ENCODE data around the gene HOXA5. TPM values are rescaled to one million over a fixed set of nuclear protein-coding genes. Genes with fewer than 3 reads are reported as not detected.

HOXA5 gene
- total and polyA plus RNA-seq, 10 of the 15 experiments (the other 5 are each of a cell fraction or from before 2014, with no cell fraction given) = 0.05 to 0.13 TPM; not detected in 8

- 33% methylated on average over 4 of the region's 4 CpGs for whole genome bisulfite sequencing (ENCODE audit: insufficient coverage, insufficient replicate concordance, low lambda C conversion rate, missing lambda C conversion rate)
- Histone ChIP-seq H4K20me1 (ENCODE audit: control insufficient read depth, insufficient read depth) (no peaks in the 10 kb centered on the region), H3K4me2 (ENCODE audit: control insufficient read depth, insufficient read depth) (no peak overlapping the region), H2AFZ (ENCODE audit: control insufficient read depth, low read depth, low read length) (no peak overlapping the region), H3K9me3 (replicated peaks; ENCODE audit: control insufficient read depth, insufficient read depth, low read length) (no peaks in the 10 kb centered on the region; the same call in 2 of the 3 replicates), H3K4me1 (ENCODE audit: control insufficient read depth, insufficient read depth, low read length) (no peaks in the 10 kb centered on the region), H3K4me3 (no peak overlapping the region), H3K27me3 (replicated peaks in 1 of 2; ENCODE audit: control insufficient read depth in 2 of 2, insufficient read depth in 2 of 2, low read length in 1 of 2) (no peaks in the 10 kb centered on the region; a peak in 2 of 4 replicates), H3K79me2 (ENCODE audit: control insufficient read depth, insufficient read depth, low read length) (no peaks in the 10 kb centered on the region), H3K27ac (ENCODE audit: control insufficient read depth, insufficient read depth) (no peak overlapping the region), H3K36me3 (ENCODE audit: control insufficient read depth in 2 of 2, insufficient read depth in 2 of 2, low read length in 1 of 2) (no peaks in the 10 kb centered on the region), H3K9ac (ENCODE audit: control insufficient read depth, insufficient read depth, low read length) (no peak overlapping the region)
- no TSS peak for BruUV-seq (replicated peaks)
- ChIA-PET POLR2A (interaction anchor here (0.5 kb wide), 1 partner anchor 31 kb away, joined by 4 read pairs; no protein-coding TSS in a partner anchor), CTCF (no interaction called here), RAD21 (ENCODE audit: unreplicated experiment) (no interaction called here), SMC1A (ENCODE audit: uncharacterized antibody, unreplicated experiment) (interaction anchor here (0.6 kb wide), 1 partner anchor 13 kb away, joined by 3 read pairs; no protein-coding TSS in a partner anchor)
- FAIRE-seq = no peak
- intact Hi-C loops (cut with micrococcal nuclease; ENCODE audit: unreplicated experiment) = no loop called here
- no peak for DNase-seq (ENCODE audit: low read depth, low spot score)
- in situ Hi-C loops (cut with MboI) = no loop called here
- ATAC-seq = no peak
- TF ChIP-seq, protein P1, sequence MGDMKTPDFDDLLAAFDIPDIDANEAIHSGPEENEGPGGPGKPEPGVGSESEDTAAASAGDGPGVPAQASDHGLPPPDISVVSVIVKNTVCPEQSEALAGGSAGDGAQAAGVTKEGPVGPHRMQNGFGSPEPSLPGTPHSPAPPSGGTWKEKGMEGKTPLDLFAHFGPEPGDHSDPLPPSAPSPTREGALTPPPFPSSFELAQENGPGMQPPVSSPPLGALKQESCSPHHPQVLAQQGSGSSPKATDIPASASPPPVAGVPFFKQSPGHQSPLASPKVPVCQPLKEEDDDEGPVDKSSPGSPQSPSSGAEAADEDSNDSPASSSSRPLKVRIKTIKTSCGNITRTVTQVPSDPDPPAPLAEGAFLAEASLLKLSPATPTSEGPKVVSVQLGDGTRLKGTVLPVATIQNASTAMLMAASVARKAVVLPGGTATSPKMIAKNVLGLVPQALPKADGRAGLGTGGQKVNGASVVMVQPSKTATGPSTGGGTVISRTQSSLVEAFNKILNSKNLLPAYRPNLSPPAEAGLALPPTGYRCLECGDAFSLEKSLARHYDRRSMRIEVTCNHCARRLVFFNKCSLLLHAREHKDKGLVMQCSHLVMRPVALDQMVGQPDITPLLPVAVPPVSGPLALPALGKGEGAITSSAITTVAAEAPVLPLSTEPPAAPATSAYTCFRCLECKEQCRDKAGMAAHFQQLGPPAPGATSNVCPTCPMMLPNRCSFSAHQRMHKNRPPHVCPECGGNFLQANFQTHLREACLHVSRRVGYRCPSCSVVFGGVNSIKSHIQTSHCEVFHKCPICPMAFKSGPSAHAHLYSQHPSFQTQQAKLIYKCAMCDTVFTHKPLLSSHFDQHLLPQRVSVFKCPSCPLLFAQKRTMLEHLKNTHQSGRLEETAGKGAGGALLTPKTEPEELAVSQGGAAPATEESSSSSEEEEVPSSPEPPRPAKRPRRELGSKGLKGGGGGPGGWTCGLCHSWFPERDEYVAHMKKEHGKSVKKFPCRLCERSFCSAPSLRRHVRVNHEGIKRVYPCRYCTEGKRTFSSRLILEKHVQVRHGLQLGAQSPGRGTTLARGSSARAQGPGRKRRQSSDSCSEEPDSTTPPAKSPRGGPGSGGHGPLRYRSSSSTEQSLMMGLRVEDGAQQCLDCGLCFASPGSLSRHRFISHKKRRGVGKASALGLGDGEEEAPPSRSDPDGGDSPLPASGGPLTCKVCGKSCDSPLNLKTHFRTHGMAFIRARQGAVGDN (IDR thresholded peaks at IDR 0.05) = no peak
- no peak for TF ChIP-seq SUZ12 (IDR thresholded peaks at IDR 0.05; ENCODE audit: unreplicated experiment)
- TF ChIP-seq MTA2 (IDR thresholded peaks at IDR 0.05; ENCODE audit: low read depth) = no peak
- TF ChIP-seq EP300 (IDR thresholded peaks at IDR 0.05; ENCODE audit: borderline replicate concordance in 1 of 2, control insufficient read depth in 1 of 2, low read depth in 2 of 2, low read length in 2 of 2) = no peak
- TF ChIP-seq HDAC2 (IDR thresholded peaks at IDR 0.05) = no peak
- no peak for TF ChIP-seq NFXL1 (IDR thresholded peaks at IDR 0.05; ENCODE audit: borderline replicate concordance)
- no peak for TF ChIP-seq SIX5 (IDR thresholded peaks at IDR 0.05; ENCODE audit: low read depth, low read length, severe bottlenecking)
- TF ChIP-seq CBX5 (IDR thresholded peaks at IDR 0.05; ENCODE audit: low read depth) = no peak
- TF ChIP-seq, protein P2, sequence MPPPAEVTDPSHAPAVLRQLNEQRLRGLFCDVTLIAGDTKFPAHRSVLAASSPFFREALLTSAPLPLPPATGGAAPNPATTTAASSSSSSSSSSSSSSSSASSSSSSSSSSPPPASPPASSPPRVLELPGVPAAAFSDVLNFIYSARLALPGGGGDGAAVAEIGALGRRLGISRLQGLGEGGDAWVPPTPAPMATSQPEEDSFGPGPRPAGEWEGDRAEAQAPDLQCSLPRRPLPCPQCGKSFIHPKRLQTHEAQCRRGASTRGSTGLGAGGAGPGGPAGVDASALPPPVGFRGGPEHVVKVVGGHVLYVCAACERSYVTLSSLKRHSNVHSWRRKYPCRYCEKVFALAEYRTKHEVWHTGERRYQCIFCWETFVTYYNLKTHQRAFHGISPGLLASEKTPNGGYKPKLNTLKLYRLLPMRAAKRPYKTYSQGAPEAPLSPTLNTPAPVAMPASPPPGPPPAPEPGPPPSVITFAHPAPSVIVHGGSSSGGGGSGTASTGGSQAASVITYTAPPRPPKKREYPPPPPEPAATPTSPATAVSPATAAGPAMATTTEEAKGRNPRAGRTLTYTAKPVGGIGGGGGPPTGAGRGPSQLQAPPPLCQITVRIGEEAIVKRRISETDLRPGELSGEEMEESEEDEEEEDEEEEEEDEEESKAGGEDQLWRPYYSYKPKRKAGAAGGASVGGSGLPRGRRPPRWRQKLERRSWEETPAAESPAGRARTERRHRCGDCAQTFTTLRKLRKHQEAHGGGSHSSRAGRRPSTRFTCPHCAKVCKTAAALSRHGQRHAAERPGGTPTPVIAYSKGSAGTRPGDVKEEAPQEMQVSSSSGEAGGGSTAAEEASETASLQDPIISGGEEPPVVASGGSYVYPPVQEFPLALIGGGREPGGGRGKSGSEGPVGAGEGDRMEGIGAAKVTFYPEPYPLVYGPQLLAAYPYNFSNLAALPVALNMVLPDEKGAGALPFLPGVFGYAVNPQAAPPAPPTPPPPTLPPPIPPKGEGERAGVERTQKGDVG (CRISPR knock-in tag; IDR thresholded peaks at IDR 0.05) = no peak
- TF ChIP-seq, protein P3, sequence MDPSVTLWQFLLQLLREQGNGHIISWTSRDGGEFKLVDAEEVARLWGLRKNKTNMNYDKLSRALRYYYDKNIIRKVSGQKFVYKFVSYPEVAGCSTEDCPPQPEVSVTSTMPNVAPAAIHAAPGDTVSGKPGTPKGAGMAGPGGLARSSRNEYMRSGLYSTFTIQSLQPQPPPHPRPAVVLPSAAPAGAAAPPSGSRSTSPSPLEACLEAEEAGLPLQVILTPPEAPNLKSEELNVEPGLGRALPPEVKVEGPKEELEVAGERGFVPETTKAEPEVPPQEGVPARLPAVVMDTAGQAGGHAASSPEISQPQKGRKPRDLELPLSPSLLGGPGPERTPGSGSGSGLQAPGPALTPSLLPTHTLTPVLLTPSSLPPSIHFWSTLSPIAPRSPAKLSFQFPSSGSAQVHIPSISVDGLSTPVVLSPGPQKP (IDR thresholded peaks at IDR 0.05; ENCODE audit: low read depth, low read length) = no peak
- TF ChIP-seq HDGF (IDR thresholded peaks at IDR 0.05) = no peak
Observed at GRCh38 chr7:27109466-27110185, 33.9 kb downstream of the HOXA5 start.
